CD4-positive, alpha-beta T cell (primary cell): ENCODE data around the gene LRRC49. TPM values are rescaled to one million over a fixed set of nuclear protein-coding genes. Genes with fewer than 3 reads are reported as not detected.

Experiments used
- ATAC-seq: fragments of 200-7000 bp; cut with Tn5 transposase; one replicate; pipeline ENCODE4 v1.10.0; 2022; ENCODE audit warnings: mild to moderate bottlenecking; ENCODE audit not compliant: poor library complexity
- CTCF ChIA-PET: fragments of 350-600 bp; sonication (Branson Sonifier 250); formaldehyde crosslinking; loops from one replicate; lab custom pipeline; 2021; ENCODE audit warnings: antibody characterized with exemption, inconsistent platforms; lab: Charles Lee
- POLR2A ChIA-PET: fragments of 350-600 bp; sonication (Branson Sonifier 250); formaldehyde crosslinking; loops from one replicate; lab custom pipeline; 2021; ENCODE audit warnings: antibody characterized with exemption, inconsistent platforms; lab: Charles Lee
- DNase-seq, 14 experiments: peaks; one replicate each; pipeline ENCODE4 v3.0.0-alpha.2; 2013 to 2020; ENCODE audit warnings: mixed read lengths in 2 of 14
- H3K27ac ChIP-seq, 2 donors: one replicate each; pipeline versions ENCODE4 v1.5.1 to v1.7.0; 2013; ENCODE audit warnings: low read length in 2 of 2, low read depth in 1 of 2, mild to moderate bottlenecking in 1 of 2
- H3K27me3 ChIP-seq, 2 experiments: 1 replicate in 1 of 2; 2 replicates in 1 of 2; pipeline versions ENCODE4 v1.6.1 to v1.7.0; 2013; ENCODE audit warnings: low read length in 2 of 2, control low read depth in 1 of 2, mild to moderate bottlenecking in 1 of 2, moderate library complexity in 1 of 2; ENCODE audit not compliant: insufficient read depth in 2 of 2, control insufficient read depth in 1 of 2
- H3K36me3 ChIP-seq: one replicate; pipeline ENCODE4 v1.6.1; 2013; ENCODE audit warnings: low read length, control low read depth; ENCODE audit not compliant: insufficient read depth
- H3K4me1 ChIP-seq: one replicate; pipeline ENCODE4 v1.6.1; 2013; ENCODE audit warnings: low read length, control low read depth; ENCODE audit not compliant: insufficient read depth
- H3K4me3 ChIP-seq: one replicate; pipeline ENCODE4 v1.5.1; 2013; ENCODE audit warnings: mild to moderate bottlenecking, low read length, moderate library complexity
- H3K9me3 ChIP-seq, 2 experiments: 1 replicate in 1 of 2; 2 replicates in 1 of 2; pipeline versions ENCODE4 v1.6.1 to v1.7.0; 2013; ENCODE audit warnings: low read length in 2 of 2, mild to moderate bottlenecking in 2 of 2, control low read depth in 1 of 2, moderate library complexity in 1 of 2; ENCODE audit not compliant: control insufficient read depth in 1 of 2, insufficient read depth in 1 of 2
- H3K27ac Mint-ChIP-seq: one replicate; pipeline ENCODE4 v1.8.0; 2020; ENCODE audit warnings: mixed read lengths
- H3K27me3 Mint-ChIP-seq: one replicate; pipeline ENCODE4 v1.8.0; 2021; ENCODE audit warnings: mixed read lengths
- H3K36me3 Mint-ChIP-seq: one replicate; pipeline ENCODE4 v1.8.0; 2021; ENCODE audit warnings: low read depth, mixed read lengths
- H3K4me1 Mint-ChIP-seq: one replicate; pipeline ENCODE4 v1.8.0; 2021; ENCODE audit warnings: low read depth, mixed read lengths
- H3K4me3 Mint-ChIP-seq: one replicate; pipeline ENCODE4 v1.8.0; 2020; ENCODE audit warnings: mild to moderate bottlenecking, mixed read lengths
- H3K9me3 Mint-ChIP-seq: one replicate; pipeline ENCODE4 v1.8.0; 2020; ENCODE audit warnings: mixed read lengths
- intact Hi-C, 2 experiments: fragments of 100-400 bp; cut with DNase I in 1 of 2; cut with micrococcal nuclease in 1 of 2; formaldehyde crosslinking; loops; one replicate each; pipeline versions ENCODE4 v1.15.1 to v1.9.0; 2023 to 2025; cut with DNase I, micrococcal nuclease
- total RNA-seq, 174 experiments: library from RNA in 2 of 174; stranded (reverse) in 2 of 174; gene quantifications; one replicate each; pipeline ENCODE4 v1.2.3 and lab custom pipeline; 2021 to 2026
- TF ChIP-seq, protein P1 (sequence below): fragments of 200-600 bp; IDR thresholded peaks from one replicate; pipeline ENCODE4 v1.8.0; 2022; ENCODE audit warnings: antibody characterized with exemption, mild to moderate bottlenecking

Gene LRRC49
- total RNA-seq, 2 experiments from 2014 or later: 0.39 to 0.49 TPM

GRCh38 chr15:70962084-70962483, 69.5 kb downstream of the LRRC49 start:
- Histone ChIP-seq H3K4me3 (no peak overlapping the region), H3K36me3 (no peaks in the 10 kb centered on the region), H3K27ac (no peak overlapping the region), H3K4me1 (no peaks in the 10 kb centered on the region), H3K9me3 (no peaks in the 10 kb centered on the region), H3K27me3 (peaks cover 0 to 5% of the 10 kb centered on the region in 2 experiments)
- ATAC-seq (no peak), DNase-seq (no peak)
- ChIA-PET CTCF (no interaction called here), POLR2A (no interaction called here)
- H3K4me3 Mint-ChIP-seq: no peak overlapping the region
- peaks cover 20% of the 10 kb centered on the region for H3K27me3 Mint-ChIP-seq
- H3K9me3 Mint-ChIP-seq: no peaks in the 10 kb centered on the region
- intact Hi-C loops: no loop called here
- no peaks in the 10 kb centered on the region for H3K4me1 Mint-ChIP-seq
- no peak overlapping the region for H3K27ac Mint-ChIP-seq
- no peaks in the 10 kb centered on the region for H3K36me3 Mint-ChIP-seq
- TF ChIP-seq, protein P1, sequence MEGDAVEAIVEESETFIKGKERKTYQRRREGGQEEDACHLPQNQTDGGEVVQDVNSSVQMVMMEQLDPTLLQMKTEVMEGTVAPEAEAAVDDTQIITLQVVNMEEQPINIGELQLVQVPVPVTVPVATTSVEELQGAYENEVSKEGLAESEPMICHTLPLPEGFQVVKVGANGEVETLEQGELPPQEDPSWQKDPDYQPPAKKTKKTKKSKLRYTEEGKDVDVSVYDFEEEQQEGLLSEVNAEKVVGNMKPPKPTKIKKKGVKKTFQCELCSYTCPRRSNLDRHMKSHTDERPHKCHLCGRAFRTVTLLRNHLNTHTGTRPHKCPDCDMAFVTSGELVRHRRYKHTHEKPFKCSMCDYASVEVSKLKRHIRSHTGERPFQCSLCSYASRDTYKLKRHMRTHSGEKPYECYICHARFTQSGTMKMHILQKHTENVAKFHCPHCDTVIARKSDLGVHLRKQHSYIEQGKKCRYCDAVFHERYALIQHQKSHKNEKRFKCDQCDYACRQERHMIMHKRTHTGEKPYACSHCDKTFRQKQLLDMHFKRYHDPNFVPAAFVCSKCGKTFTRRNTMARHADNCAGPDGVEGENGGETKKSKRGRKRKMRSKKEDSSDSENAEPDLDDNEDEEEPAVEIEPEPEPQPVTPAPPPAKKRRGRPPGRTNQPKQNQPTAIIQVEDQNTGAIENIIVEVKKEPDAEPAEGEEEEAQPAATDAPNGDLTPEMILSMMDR: no peak

GRCh38 chr15:70963199-70963598, 70.6 kb downstream of the LRRC49 start:
- Histone ChIP-seq H3K4me1 (no peaks in the 10 kb centered on the region), H3K9me3 (no peaks in the 10 kb centered on the region), H3K4me3 (no peak overlapping the region), H3K27ac (no peak overlapping the region), H3K27me3 (no peaks in the 10 kb centered on the region), H3K36me3 (no peaks in the 10 kb centered on the region)
- intact Hi-C loops: no loop called here
- no peak for ATAC-seq
- TF ChIP-seq, protein P1: no peak
- Mint-ChIP-seq H3K27ac (no peak overlapping the region), H3K9me3 (no peaks in the 10 kb centered on the region), H3K36me3 (no peaks in the 10 kb centered on the region), H3K4me3 (no peak overlapping the region), H3K4me1 (no peaks in the 10 kb centered on the region), H3K27me3 (peaks cover 16% of the 10 kb centered on the region)
- ChIA-PET POLR2A (no interaction called here), CTCF (no interaction called here)
- DNase-seq: no peak

GRCh38 chr15:70964058-70964457, 71.4 kb downstream of the LRRC49 start:
- ChIA-PET POLR2A (no interaction called here), CTCF (no interaction called here)
- Histone ChIP-seq H3K36me3 (no peaks in the 10 kb centered on the region), H3K27me3 (no peaks in the 10 kb centered on the region), H3K27ac (no peak overlapping the region), H3K9me3 (no peaks in the 10 kb centered on the region), H3K4me3 (no peak overlapping the region), H3K4me1 (no peaks in the 10 kb centered on the region)
- TF ChIP-seq, protein P1: no peak
- no peaks in the 10 kb centered on the region for H3K4me1 Mint-ChIP-seq
- no peak overlapping the region for H3K27ac Mint-ChIP-seq
- H3K9me3 Mint-ChIP-seq: peaks cover 2% of the 10 kb centered on the region
- intact Hi-C loops: no loop called here
- ATAC-seq (no peak), DNase-seq (no peak)
- no peaks in the 10 kb centered on the region for H3K36me3 Mint-ChIP-seq
- peaks cover 12% of the 10 kb centered on the region for H3K27me3 Mint-ChIP-seq
- H3K4me3 Mint-ChIP-seq: no peak overlapping the region
